Measurements from ENCODE around the gene RASSF6. TPM values are rescaled to one million over a fixed set of nuclear protein-coding genes. Genes with fewer than 3 reads are reported as not detected.

RASSF6 gene
- total RNA-seq, 1 experiment from 2014 or later, result 0.15 TPM

GRCh38 chr4:73541251-73541650 is 79.0 kb downstream of the RASSF6 start:
- ChIA-PET POLR2A (no interaction called here), CTCF (no interaction called here)
- peaks cover 18% of the 10 kb centered on the region for H3K9me3 Mint-ChIP-seq
- H3K27ac Mint-ChIP-seq, result no peak overlapping the region
- ATAC-seq (no peak), DNase-seq (ENCODE audit: low spot score) (no peak)
- peaks cover 3% of the 10 kb centered on the region; the same call in 1 of the 2 replicates for H3K36me3 Mint-ChIP-seq
- no peaks in the 10 kb centered on the region for H3K27me3 Mint-ChIP-seq (ENCODE audit: low read depth)
- no peak overlapping the region for H3K4me3 Mint-ChIP-seq
- TF ChIP-seq HMGXB4 (CRISPR knock-in tag; IDR thresholded peaks at IDR 0.05) (no peak), SP1 (CRISPR knock-in tag; conservative IDR thresholded peaks at IDR 0.05) (no peak), GTF2I (CRISPR knock-in tag; conservative IDR thresholded peaks at IDR 0.05) (no peak), ZSCAN18 (CRISPR knock-in tag; IDR thresholded peaks at IDR 0.05) (no peak), GRHL2 (CRISPR knock-in tag; IDR thresholded peaks at IDR 0.05; ENCODE audit: insufficient replicate concordance, severe bottlenecking) (no peak), FOXJ3 (CRISPR knock-in tag; IDR thresholded peaks at IDR 0.05; ENCODE audit: borderline replicate concordance) (no peak), FOXP1 (CRISPR knock-in tag; IDR thresholded peaks at IDR 0.05; ENCODE audit: borderline replicate concordance) (no peak), ARID4B (CRISPR knock-in tag; IDR thresholded peaks at IDR 0.05; ENCODE audit: borderline replicate concordance) (no peak), CTCF (IDR thresholded peaks at IDR 0.05) (no peak), ZNF281 (CRISPR knock-in tag; IDR thresholded peaks at IDR 0.05) (no peak), RELA (CRISPR knock-in tag; IDR thresholded peaks at IDR 0.05; ENCODE audit: borderline replicate concordance) (no peak), ZNF396 (CRISPR knock-in tag; IDR thresholded peaks at IDR 0.05; ENCODE audit: borderline replicate concordance) (no peak), NR2C2 (CRISPR knock-in tag; IDR thresholded peaks at IDR 0.05) (no peak), PRRX2 (CRISPR knock-in tag; IDR thresholded peaks at IDR 0.05) (no peak), TEAD1 (CRISPR knock-in tag; IDR thresholded peaks at IDR 0.05) (no peak)
- no peaks in the 10 kb centered on the region for H3K4me1 Mint-ChIP-seq

All from WTC11 (cell line).